NCI-H1417 treated with DMSO at 0.1 percent for 48 hours (cell line): ENCODE measurements around the gene TUBA4A.
A peak's percentile ranks its signal among the peaks of the same experiment; 100 is the strongest.
"Not testable (repeated sequence)": the region's sequence is repeated elsewhere in the genome, so short reads cannot be mapped to it uniquely, and the experiment has no call there.

Experiments used
- DNase-seq: peaks from one replicate; lab custom pipeline; 2025; lab: John Stamatoyannopoulos, UW

The TUBA4A gene

GRCh38 chr2:219268294-219268693, 14.6 kb upstream of the TUBA4A start:
- DNase-seq, result no peak

- DNase-seq, result no peak
These were observed 13.2 kb upstream of the TUBA4A start for GRCh38 chr2:219266886-219267285.

GRCh38 chr2:219266232-219266631, 12.5 kb upstream of the TUBA4A start:
- no peak for DNase-seq

- DNase-seq, result no peak
These were observed 7.5 kb upstream of the TUBA4A start for GRCh38 chr2:219261024-219261855.

GRCh38 chr2:219258942-219259341, 5.2 kb upstream of the TUBA4A start:
- not testable (repeated sequence) for DNase-seq

- DNase-seq, result no peak
These were observed 978 bp upstream of the TUBA4A start for GRCh38 chr2:219254590-219255201.

GRCh38 chr2:219252900-219253752, 592 bp downstream of the TUBA4A start, which contains the start of gene TUBA4B:
TSS of gene TUBA4B (plus strand) at chr2:219253243. CDS start at chr2:219253408, 165 bp downstream.
- DNase-seq, result no peak

GRCh38 chr2:219252570-219252899, 1.2 kb downstream of the TUBA4A start:
- no peak for DNase-seq

- DNase-seq, result no peak
These were observed 1.6 kb downstream of the TUBA4A start for GRCh38 chr2:219252084-219252483.

- DNase-seq, result no peak
These were observed 2.1 kb downstream of the TUBA4A start for GRCh38 chr2:219251656-219252055.

GRCh38 chr2:219250049-219250781, 3.5 kb downstream of the TUBA4A start:
- DNase-seq, result no peak

GRCh38 chr2:219249203-219249980, 4.3 kb downstream of the TUBA4A start:
- DNase-seq, result peak; percentile 40

- DNase-seq, result no peak
These were observed 4.9 kb downstream of the TUBA4A start for GRCh38 chr2:219248845-219249202.

- DNase-seq, result no peak
These were observed 5.8 kb downstream of the TUBA4A start for GRCh38 chr2:219247678-219248642.

- no peak for DNase-seq
These were observed 7.2 kb downstream of the TUBA4A start for GRCh38 chr2:219246559-219246958.

GRCh38 chr2:219245899-219246230, 7.9 kb downstream of the TUBA4A start:
- DNase-seq, result no peak

- peak; percentile 14 for DNase-seq
These were observed 8.4 kb downstream of the TUBA4A start, which contains the start of the genes GLB1L and STK16 for GRCh38 chr2:219245148-219245898. TSS of gene GLB1L (minus strand) at chr2:219245444. CDS start at chr2:219243573, 1,871 bp downstream. TSS of gene STK16 (plus strand) at chr2:219245479. CDS start at chr2:219246000, 521 bp downstream.

GRCh38 chr2:219244789-219245147, 8.9 kb downstream of the TUBA4A start:
- no peak for DNase-seq

GRCh38 chr2:219243291-219243761, 10.4 kb downstream of the TUBA4A start:
- DNase-seq, result no peak
